Fibroblast of skin of left biceps (primary cell): ENCODE measurements around the gene CEBPA.
A peak's percentile ranks its signal among the peaks of the same experiment; 100 is the strongest.
"Not testable (repeated sequence)": the region's sequence is repeated elsewhere in the genome, so short reads cannot be mapped to it uniquely, and the experiment has no call there.

Experiments used
- DNase-seq, 2 experiments: peaks; one replicate each; pipeline ENCODE4 v3.0.0-alpha.2; 2013; ENCODE audit warnings: low read depth in 2 of 2

CEBPA gene

DNA sequence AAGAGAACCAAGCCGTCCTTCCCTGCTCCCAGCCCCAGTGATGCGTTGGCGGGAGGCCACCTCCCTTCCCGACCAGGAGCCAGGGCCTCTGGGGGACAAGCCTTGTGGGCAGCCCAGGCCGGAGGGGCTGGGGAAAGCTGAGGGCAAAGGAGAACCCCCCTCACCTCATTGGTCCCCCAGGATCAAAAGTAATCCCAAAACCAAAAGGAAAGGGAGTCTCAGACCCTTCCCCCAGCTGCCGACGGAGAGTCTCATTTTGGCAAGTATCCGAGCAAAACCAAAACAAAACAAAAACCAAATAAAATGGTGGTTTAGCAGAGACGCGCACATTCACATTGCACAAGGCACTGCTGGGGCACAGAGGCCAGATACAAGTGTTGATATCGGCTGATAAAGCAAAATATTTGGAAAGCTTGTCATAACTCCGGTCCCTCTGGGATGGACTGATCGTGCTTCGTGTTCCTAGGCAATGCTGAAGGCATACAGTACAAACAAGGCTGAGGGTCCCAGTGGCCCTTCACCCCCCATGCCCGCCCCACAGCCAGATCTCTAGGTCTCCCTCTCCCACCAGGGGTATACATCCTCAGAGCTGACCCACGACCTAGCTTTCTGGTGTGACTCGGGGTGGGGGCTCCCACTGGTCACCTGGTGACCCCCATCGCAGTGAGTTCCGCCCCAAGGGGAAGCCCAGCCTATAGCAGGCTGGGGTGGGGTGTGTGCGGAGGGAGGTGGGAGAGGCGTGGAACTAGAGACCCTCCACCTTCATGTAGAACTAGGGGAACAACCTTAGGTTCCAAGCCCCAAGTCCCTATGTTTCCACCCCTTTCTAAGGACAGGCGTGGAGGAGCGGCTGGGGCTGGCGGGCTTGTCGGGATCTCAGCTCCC lies 2.1 kb downstream of the CEBPA start:
- DNase-seq, result no peak

DNA sequence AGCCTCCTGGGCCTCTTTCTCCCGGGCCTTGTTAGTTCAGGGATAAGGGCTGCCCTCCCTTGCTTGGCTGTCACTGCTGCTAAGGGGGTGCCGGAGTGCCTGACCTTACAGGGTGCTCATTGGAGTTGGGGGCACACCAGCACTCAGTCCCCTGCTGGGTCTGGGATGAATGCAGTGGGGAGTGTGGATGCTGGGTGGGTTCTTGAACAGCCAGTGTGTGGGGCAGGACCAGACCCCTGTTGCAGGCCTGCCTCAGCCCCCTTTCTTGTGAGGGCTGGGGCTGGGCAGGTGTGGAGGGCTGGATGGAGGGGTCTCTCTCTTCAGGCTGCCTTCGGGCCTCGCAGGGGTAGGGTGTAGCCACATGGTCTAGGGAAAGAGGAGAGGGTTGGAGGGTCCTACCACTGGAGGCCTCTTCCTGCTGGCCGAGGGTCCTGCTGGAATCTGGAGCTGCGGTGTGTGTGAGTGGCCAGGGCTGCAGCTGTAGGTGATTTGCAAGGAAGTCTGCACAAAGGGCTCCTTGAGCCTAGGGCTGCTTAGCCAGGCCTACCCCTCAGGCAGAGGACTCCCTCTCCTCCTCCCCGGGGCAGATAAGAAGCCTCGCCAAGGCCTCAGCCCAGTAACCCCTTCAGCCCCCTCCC lies 3.2 kb downstream of the CEBPA start:
- DNase-seq, result no peak

- no peak for DNase-seq
Observed at GRCh38 chr19:33298146-33298911, 4.0 kb downstream of the CEBPA start.

DNA sequence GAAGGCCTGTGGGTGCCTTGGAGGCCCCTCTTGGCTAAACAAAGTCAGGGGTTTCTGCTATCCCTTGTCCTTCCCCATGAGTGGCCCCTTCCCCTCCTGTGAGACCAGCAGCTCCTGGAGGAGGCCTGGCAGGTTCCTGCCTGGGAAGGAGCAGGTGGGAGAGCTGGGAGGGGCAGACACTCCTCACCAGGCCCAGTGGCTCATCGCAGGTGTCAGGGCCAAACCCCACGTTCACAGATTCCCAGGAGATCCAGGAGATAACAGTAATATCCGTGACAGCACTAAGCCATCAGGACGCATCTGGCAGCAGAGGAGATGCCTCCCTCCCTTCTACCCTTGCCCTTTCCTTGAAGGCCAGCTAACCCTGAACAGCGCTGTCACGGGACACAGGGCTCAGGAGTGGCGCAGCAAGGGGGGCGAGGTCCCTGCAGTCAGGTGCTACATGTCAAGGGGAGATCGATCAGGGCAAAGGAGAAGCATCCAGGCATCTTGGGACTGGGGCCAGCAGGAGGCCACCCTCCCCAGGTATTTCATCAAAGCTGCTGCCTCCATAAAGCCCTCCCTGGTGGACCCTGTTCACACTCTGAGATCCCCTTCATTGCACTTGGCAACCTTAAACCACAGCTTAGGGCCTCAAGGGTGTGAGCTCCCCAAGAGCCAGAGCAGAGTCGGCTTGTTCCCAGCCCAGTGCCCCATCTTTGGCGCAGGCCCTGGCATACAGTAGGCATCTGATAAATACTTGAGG lies 4.8 kb downstream of the CEBPA start:
- no peak for DNase-seq

DNA sequence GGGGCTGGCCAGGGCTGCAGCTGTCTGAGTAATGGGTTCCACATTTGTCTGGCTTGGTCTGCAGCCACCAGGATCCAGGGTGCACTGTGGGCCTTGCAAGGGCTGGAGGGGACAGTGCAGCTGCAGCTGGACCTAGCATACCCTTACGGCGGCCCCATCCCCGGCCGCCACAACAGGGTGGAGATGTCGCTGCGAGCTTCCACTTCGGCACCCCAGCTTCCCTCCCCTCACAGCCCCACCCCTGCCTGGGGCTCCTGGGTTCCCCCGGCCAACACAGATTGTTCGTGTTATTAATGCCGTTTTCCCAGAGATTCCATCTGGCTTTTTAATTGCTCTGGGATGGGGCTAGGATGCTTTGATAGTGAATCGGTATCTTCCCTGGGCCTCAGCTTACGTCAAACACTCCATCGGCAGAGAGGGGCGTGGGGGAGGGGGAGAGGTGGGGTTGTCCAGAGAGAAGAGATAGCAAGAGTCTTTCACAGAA lies 5.8 kb downstream of the CEBPA start:
- DNase-seq, result peak; percentile 65 to 74

DNA sequence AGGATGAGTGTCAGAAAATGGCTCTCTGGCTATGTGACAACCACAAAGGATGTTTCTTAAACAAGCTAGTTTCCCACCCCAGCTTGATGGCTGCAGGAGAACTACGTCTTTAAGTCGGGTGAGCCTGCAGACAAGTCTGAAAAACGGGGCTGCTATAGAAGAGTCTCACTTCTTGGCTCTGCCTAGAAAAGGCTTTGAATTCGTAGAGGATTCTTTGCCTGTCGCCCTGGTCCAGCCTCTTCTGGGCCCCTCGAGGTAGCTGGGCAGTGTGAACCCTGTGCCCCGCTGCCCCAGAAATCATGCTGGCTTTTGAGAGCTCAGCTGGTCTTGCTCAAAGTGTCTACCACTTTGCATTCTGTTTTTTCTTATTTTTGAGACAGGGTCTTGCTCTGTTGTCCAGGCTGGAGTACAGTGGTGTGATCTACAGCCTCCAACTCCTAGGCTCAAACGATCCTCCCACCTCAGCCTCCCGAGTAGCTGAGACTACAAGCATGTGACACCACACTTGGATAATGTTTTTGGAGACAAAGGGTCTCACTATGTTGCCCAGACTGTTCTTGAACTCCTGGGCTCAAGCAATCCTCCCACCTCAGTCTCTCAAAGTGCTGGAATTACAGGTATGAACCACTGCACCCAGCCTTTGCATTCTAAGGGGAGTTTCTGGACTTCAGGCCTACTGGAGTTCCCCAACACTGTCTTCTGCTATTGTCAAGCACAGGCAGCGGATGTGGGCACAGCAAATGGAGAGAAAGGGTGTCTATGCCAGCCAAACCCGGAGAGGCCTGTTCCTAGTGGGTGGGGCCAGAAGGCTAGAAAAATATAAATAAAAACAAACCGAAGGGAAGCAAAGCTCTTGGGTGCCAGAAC lies 6.5 kb downstream of the CEBPA start:
- DNase-seq, result no peak

- DNase-seq, result not testable (repeated sequence)
Observed at GRCh38 chr19:33295046-33295445, 7.3 kb downstream of the CEBPA start.

DNA sequence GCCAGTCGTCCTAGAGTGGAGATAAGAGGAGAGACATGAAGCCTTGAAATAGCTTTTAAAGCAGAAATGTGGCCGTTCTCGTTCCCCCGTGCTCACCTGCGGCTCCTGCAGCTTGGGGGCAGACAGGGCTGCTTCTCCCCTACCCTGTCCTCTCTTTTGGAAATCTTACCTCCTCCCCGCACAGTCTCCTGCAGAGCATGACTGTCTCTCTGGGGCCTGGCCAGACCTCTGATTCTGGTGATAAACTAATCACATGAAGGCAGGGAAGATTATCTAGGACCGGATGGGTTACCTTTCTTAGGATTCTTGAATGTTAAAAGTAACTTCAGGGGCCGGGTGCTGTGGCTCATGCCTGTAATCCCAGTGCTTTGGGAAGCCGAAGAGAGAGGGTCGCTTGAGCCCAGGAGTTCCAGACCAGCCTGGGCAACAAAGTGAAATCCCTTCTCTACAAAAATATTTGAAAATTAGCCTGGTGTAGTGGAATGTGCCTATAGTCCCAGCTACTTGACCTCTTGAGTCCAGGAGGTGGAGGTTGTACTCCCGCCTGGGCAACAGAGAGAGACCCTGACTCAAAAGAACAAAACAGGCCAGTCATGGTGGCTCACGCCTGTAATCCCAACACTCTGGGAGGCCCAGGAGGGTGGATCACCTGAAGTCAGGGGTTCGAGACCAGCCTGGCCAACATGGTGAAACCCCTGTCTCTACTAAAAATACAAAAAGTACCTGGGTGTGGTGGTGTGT lies 8.1 kb downstream of the CEBPA start:
- DNase-seq, result no peak

GRCh38 chr19:33293255-33294057 lies 8.9 kb downstream of the CEBPA start:
- no peak for DNase-seq

DNA sequence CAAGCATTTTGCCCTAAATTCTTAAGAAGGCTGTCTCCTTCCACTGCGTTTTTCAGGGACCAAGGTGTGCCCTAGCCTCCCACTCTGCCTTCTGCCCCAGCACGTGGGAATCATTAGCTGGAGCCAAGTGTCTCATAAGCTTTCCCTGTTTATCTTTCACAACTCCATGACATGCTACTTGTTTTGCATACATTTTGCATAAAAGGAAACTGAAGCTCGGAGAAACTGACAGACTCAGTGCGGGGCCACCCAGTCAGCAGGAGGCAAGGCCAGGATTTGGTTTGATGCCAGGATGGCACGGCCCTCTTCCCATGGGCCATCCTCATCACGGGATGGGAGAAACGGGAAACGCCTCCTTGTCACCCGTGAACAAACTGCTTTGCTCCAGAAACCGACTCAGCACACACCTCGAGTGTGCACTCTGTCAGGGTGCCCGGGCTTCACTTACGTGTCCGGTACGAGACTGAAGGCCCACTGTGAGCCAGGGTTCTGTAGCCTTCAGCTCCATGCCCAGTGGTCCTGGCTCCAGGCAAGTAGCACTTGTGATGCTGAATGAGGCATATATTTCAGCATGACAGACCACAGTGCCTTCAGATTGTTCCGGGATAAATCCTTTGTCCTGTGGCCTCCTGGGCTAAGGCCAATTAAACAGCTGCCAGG lies 9.6 kb downstream of the CEBPA start:
- DNase-seq, result no peak

DNA sequence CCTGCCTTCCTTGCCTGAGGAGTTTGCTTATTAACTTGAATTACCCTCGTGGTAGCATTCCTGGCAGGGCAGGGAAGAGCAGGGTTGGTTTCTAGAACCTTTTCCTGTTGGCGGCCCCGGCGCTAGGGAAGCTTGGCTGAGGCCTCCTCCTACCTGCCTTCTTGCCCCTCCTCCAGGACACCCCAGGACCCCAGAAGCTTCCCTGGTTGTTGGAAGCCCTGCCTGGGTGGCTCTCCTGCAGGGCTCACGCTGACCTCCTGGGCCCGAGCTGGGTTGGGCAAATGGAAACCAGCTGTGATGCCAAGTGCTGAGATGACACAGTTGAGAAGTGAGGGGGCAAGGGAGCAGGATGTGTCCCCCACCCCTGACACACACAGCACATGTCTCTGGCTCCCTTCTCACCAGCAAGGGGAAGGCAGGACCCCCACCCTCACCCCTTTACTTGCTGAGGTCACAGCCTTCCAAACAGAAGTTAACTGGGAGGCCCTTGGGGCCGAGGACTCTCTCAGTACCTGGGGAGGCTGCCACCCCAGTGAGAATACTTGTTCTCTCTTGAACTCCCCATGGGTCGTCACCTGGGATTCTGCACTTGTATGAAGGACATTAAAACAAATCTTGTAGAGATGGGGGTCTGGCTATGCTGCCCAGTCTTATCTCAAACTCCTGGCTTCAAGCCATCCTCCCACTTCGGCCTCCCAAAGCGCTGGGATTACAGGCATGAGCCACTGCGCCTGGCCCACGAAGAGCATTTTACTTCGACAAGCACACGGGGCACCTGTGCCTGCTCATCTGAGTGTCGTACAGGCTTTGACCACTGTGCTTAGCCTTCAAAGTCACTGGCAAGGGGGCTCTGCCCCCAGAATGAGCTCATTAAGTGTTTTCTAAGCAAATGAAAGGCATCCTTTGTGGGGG lies 10.5 kb downstream of the CEBPA start:
- no peak for DNase-seq

GRCh38 chr19:33290956-33291622 lies 11.2 kb downstream of the CEBPA start:
- no peak for DNase-seq

DNA sequence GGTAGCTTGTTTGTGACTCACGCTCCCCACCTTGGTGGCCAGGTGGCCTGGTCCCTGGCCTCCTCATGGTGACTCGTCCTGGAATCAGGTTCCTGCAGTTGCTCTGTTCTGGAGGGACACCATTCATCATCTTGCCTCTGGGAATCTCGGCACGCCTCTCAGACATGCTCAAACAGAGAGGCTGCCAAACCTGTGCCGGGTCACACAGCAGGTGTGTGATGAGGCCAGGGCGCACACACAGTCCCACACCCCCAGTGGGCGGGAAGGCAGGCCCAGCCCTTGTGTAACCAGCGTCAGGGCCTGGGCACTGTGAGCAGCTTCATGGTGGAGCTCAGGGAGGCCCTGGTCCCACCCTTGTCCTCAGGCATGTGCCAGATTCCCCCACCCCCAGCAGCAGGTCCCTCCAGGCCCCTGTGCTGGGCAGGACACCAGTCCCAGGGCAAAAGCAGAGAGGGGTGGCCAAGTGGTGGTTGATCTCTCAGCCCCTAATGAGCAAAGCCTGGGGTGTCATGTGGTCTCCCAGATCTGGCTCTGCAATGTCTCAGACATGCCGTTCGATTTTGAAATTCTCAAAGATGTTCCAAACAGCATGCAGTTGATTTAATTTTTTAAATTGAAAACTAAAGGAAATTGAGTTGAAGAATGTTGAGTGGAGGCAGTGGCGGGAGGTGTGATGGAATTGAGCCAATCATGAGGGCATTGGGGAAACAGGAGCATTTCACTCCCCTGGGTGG lies 12.1 kb downstream of the CEBPA start:
- no peak for DNase-seq

- DNase-seq, result no peak
Observed at GRCh38 chr19:33289261-33289660, 13.1 kb downstream of the CEBPA start.

DNA sequence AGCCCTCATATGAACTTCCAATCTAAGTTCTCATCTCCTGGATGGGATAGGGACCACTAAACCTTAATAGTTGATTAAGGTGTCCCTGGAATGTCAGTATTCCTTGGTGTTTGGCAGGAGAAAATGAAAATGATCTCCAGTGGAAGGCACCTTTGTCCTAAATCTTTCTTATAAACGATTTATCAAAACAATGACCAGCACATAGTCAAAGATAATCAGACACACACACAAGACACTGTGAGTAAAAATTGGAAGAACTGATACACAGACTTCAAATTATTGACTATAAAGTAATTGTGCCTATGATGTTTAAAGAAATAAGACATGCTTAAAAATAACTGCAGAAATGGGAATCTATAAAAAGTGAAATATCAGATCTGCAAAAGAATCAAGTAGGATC lies 13.7 kb downstream of the CEBPA start:
- no peak for DNase-seq

DNA sequence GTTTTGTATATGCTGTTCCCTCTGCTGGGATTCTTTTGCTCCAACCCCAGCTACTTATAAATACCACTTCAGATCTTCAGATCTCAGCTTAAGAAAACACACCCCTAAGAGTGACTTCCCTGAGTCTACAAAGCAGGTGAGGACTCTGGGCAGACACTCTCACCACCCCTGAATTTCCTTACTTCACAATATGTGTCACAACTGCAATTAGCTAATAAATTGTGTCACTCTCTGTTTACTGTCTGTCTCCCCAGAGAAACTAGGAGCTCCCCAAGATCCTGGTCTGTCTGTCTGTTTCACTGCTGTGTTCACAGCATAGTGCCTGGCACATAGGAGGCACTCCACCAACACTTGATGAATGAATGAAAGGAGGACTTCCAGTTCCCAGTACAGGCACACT lies 14.4 kb downstream of the CEBPA start:
- no peak for DNase-seq
